GM23338 (cell line): ENCODE results near the gene RALBP1. TPM values are rescaled to one million over a fixed set of nuclear protein-coding genes. Genes with fewer than 3 reads are reported as not detected.
"Not testable (repeated sequence)": the region's sequence is repeated elsewhere in the genome, so short reads cannot be mapped to it uniquely, and the experiment has no call there.

Experiments
- ATAC-seq: fragments of 200-7000 bp; cut with Tn5 transposase; 3 replicates; pipeline ENCODE4 v1.9.1; 2020
- DNase-seq: peaks from one replicate; pipeline ENCODE4 v3.0.0-alpha.2; 2015; ENCODE audit warnings: low spot score
- H2AFZ ChIP-seq: fragments of 200-600 bp; sonication (generic); 2 replicates; pipeline ENCODE4 v1.8.0; 2016; ENCODE audit warnings: antibody characterized with exemption, mild to moderate bottlenecking, moderate library complexity
- H3F3A ChIP-seq: fragments of 200-600 bp; sonication (generic); replicated peaks from 2 replicates; pipeline ENCODE4 v1.8.0; 2017; ENCODE audit warnings: antibody characterized with exemption, mixed run types, low read depth
- H3K27ac ChIP-seq: fragments of 200-600 bp; sonication (generic); 2 replicates; pipeline ENCODE4 v1.6.1; 2016; ENCODE audit warnings: low read depth
- H3K27me3 ChIP-seq: fragments of 200-600 bp; sonication (generic); 2 replicates; pipeline ENCODE4 v1.8.0; 2016; ENCODE audit warnings: mild to moderate bottlenecking, mixed run types, moderate library complexity; ENCODE audit not compliant: insufficient read depth
- H3K36me3 ChIP-seq: fragments of 200-600 bp; sonication (generic); 2 replicates; pipeline ENCODE4 v1.8.0; 2016; ENCODE audit warnings: mild to moderate bottlenecking; ENCODE audit not compliant: insufficient read depth
- H3K4me1 ChIP-seq: fragments of 200-600 bp; sonication (generic); 2 replicates; pipeline ENCODE4 v1.8.0; 2016; ENCODE audit warnings: mild to moderate bottlenecking, moderate library complexity; ENCODE audit not compliant: insufficient read depth
- H3K4me2 ChIP-seq: fragments of 200-600 bp; sonication (generic); 2 replicates; pipeline ENCODE4 v1.7.1; 2017; ENCODE audit warnings: mixed run types
- H3K4me3 ChIP-seq: fragments of 200-600 bp; sonication (generic); 2 replicates; pipeline ENCODE4 v1.6.1; 2016; ENCODE audit warnings: mixed run types
- H3K79me2 ChIP-seq: fragments of 200-600 bp; sonication (generic); replicated peaks from 2 replicates; pipeline ENCODE4 v1.8.0; 2017; ENCODE audit warnings: mild to moderate bottlenecking; ENCODE audit not compliant: insufficient read depth
- H3K9me2 ChIP-seq: fragments of 200-600 bp; sonication (generic); 2 replicates; pipeline ENCODE4 v1.8.0; 2017; ENCODE audit not compliant: insufficient read depth
- H4K20me1 ChIP-seq: fragments of 200-600 bp; sonication (generic); replicated peaks from 2 replicates; pipeline ENCODE4 v1.8.0; 2017; ENCODE audit warnings: mild to moderate bottlenecking; ENCODE audit not compliant: insufficient read depth
- H3K27ac Mint-ChIP-seq: 2 replicates; pipeline ENCODE4 v1.8.0; 2020; ENCODE audit warnings: inconsistent platforms, mild to moderate bottlenecking, moderate library complexity, mixed read lengths
- H3K27me3 Mint-ChIP-seq: 3 replicates; pipeline ENCODE4 v1.8.0; 2022; ENCODE audit warnings: low read depth, mild to moderate bottlenecking, moderate library complexity, mixed read lengths, inconsistent platforms; ENCODE audit not compliant: insufficient read depth, poor library complexity
- H3K36me3 Mint-ChIP-seq: 3 replicates; pipeline ENCODE4 v1.8.0; 2021; ENCODE audit warnings: low read depth, mild to moderate bottlenecking, inconsistent platforms, moderate library complexity, mixed read lengths
- H3K4me1 Mint-ChIP-seq: 3 replicates; pipeline ENCODE4 v1.8.0; 2020; ENCODE audit warnings: mild to moderate bottlenecking, inconsistent platforms, mixed read lengths
- H3K4me3 Mint-ChIP-seq: 3 replicates; pipeline ENCODE4 v1.8.0; 2021; ENCODE audit warnings: moderate library complexity, mild to moderate bottlenecking, inconsistent platforms, mixed read lengths
- H3K9me3 Mint-ChIP-seq: 3 replicates; pipeline ENCODE4 v1.8.0; 2020; ENCODE audit warnings: moderate library complexity, mild to moderate bottlenecking, inconsistent platforms, mixed read lengths
- CREB1 ChIP-seq: fragments of 250-450 bp; sonication (Bioruptor Pico); IDR thresholded peaks from 2 replicates; pipeline ENCODE4 v1.5.0; 2020; ENCODE audit warnings: low read depth, mild to moderate bottlenecking, moderate library complexity
- CTCF ChIP-seq, 2 experiments: fragments of 200-600 bp in 1 of 2; sonication (generic) in 1 of 2; conservative IDR thresholded peaks; 2 replicates each; pipeline versions ENCODE4 v1.5.1 to v1.6.1; 2016 to 2017; ENCODE audit warnings: antibody characterized with exemption in 2 of 2, low read depth in 2 of 2, mild to moderate bottlenecking in 2 of 2, moderate library complexity in 1 of 2
- ETS1 ChIP-seq: IDR thresholded peaks from 2 replicates; pipeline ENCODE4 v1.6.1; 2016; ENCODE audit warnings: antibody characterized with exemption
- EZH2 ChIP-seq: fragments of 200-600 bp; sonication (generic); IDR thresholded peaks from one replicate; pipeline ENCODE4 v1.8.0; 2017; ENCODE audit warnings: antibody characterized with exemption, mild to moderate bottlenecking, low read depth; ENCODE audit not compliant: unreplicated experiment
- EZH2phosphoT487 ChIP-seq: fragments of 200-600 bp; sonication (generic); IDR thresholded peaks from one replicate; pipeline ENCODE4 v1.8.1; 2018; ENCODE audit warnings: antibody characterized with exemption; ENCODE audit not compliant: unreplicated experiment
- JUNB ChIP-seq: IDR thresholded peaks from one replicate; pipeline ENCODE4 v1.6.1; 2016; ENCODE audit warnings: antibody characterized with exemption; ENCODE audit not compliant: unreplicated experiment
- POLR2AphosphoS5 ChIP-seq: IDR thresholded peaks from 2 replicates; pipeline ENCODE4 v1.6.1; 2016; ENCODE audit warnings: antibody characterized with exemption, low read depth
- REST ChIP-seq: IDR thresholded peaks from one replicate; pipeline ENCODE4 v1.6.1; 2018; ENCODE audit warnings: antibody characterized with exemption; ENCODE audit not compliant: unreplicated experiment
- STAT1 ChIP-seq: IDR thresholded peaks from one replicate; pipeline ENCODE4 v1.6.1; 2016; ENCODE audit warnings: antibody characterized with exemption; ENCODE audit not compliant: unreplicated experiment
- ZNF331 ChIP-seq: fragments of 250-450 bp; sonication (Bioruptor Pico); IDR thresholded peaks from 2 replicates; pipeline ENCODE4 v1.5.0; 2020; ENCODE audit warnings: low read depth, mild to moderate bottlenecking, moderate library complexity
- polyA plus RNA-seq: library from polyadenylated mRNA; unstranded; fragments of >200 nt; fragmentation: Nextera tagmentation; extraction: Ambion mirVana; gene quantifications from 2 replicates; pipeline ENCODE4 v1.2.1, GENCODE V29; 2016
- total RNA-seq: library from RNA; depleted of rRNA; stranded (reverse); fragments of >200 nt; shearing (Covaris generic); gene quantifications from 2 replicates; pipeline ENCODE4 v1.2.3, GENCODE V29; 2014

Gene RALBP1
- total and polyA plus RNA-seq, 2 experiments from 2014 or later: 80.9 to 103 TPM

GRCh38 chr18:9449600-9450414, 25.5 kb upstream of the RALBP1 start (continued):
- TF ChIP-seq ETS1 (no peak), ZNF331 (CRISPR knock-in tag) (no peak), EZH2phosphoT487 (no peak), JUNB (no peak), CTCF (conservative IDR thresholded peaks at IDR 0.05; ENCODE audit: low read depth in 2 of 2) (no peak), EZH2 (no peak), CREB1 (CRISPR knock-in tag) (no peak), REST (no peak), STAT1 (no peak), POLR2AphosphoS5 (no peak)

- H3K79me2 ChIP-seq, ATAC-seq, H3K36me3 ChIP-seq, H3K4me2 ChIP-seq, H3K4me3 Mint-ChIP-seq, H3K27ac Mint-ChIP-seq, H3K4me3 ChIP-seq, H3K4me1 ChIP-seq, H3K27me3 Mint-ChIP-seq, H4K20me1 ChIP-seq, H2AFZ ChIP-seq, H3F3A ChIP-seq, H3K27ac ChIP-seq, H3K4me1 Mint-ChIP-seq, H3K9me2 ChIP-seq, DNase-seq, H3K27me3 ChIP-seq: not testable (repeated sequence)
- Mint-ChIP-seq H3K36me3 (peaks cover 21% of the 10 kb centered on the region), H3K9me3 (peaks cover 32% of the 10 kb centered on the region)
Observed at GRCh38 chr18:9450920-9451319, 24.4 kb upstream of the RALBP1 start.
